Natural killer cell treated with Interleukin-12 subunit alpha and Interleukin-12 subunit beta and Interleukin-15 and Interleukin-18, amount 100 ng/mL, for 72 hours (primary cell): ENCODE results near the gene SIRPA. TPM values are rescaled to one million over a fixed set of nuclear protein-coding genes. Genes with fewer than 3 reads are reported as not detected.
A peak's percentile ranks its signal among the peaks of the same experiment; 100 is the strongest.

Experiments
- ATAC-seq, 2 donors: fragments of 150-1000 bp; cut with Tn5 transposase in 1 of 2; sonication (Bioruptor Pico), chemical (Tn5 transposase) in 1 of 2; 2 replicates each; pipeline ENCODE4 v1.10.0; 2021
- DNase-seq: peaks from one replicate; pipeline ENCODE4 v3.0.0; 2022; ENCODE audit warnings: low spot score
- H3K27ac Mint-ChIP-seq, 2 donors: 1 replicate in 1 of 2; 2 replicates in 1 of 2; pipeline ENCODE4 v1.8.0; 2022; ENCODE audit warnings: mixed read lengths in 2 of 2, mild to moderate bottlenecking in 1 of 2, moderate library complexity in 1 of 2
- H3K27me3 Mint-ChIP-seq, 2 donors: 1 replicate in 1 of 2; 2 replicates in 1 of 2; pipeline ENCODE4 v1.8.0; 2022; ENCODE audit warnings: mixed read lengths in 2 of 2
- H3K36me3 Mint-ChIP-seq: one replicate; pipeline ENCODE4 v1.8.0; 2022; ENCODE audit warnings: mixed read lengths
- H3K4me1 Mint-ChIP-seq, 2 donors: 1 replicate in 1 of 2; 2 replicates in 1 of 2; pipeline ENCODE4 v1.8.0; 2022; ENCODE audit warnings: low read depth in 2 of 2, mixed read lengths in 2 of 2, mild to moderate bottlenecking in 1 of 2
- H3K4me3 Mint-ChIP-seq: one replicate; pipeline ENCODE4 v1.8.0; 2022; ENCODE audit warnings: mixed read lengths
- H3K9me3 Mint-ChIP-seq: 2 replicates; pipeline ENCODE4 v1.8.0; 2022; ENCODE audit warnings: mixed read lengths
- total RNA-seq, 2 donors: library from RNA; stranded (reverse); gene quantifications; one replicate each; pipeline ENCODE4 v1.2.3, GENCODE V29; 2022

SIRPA gene
- total RNA-seq, 2 donors from 2014 or later: 0.14 to 1.0 TPM

DNA sequence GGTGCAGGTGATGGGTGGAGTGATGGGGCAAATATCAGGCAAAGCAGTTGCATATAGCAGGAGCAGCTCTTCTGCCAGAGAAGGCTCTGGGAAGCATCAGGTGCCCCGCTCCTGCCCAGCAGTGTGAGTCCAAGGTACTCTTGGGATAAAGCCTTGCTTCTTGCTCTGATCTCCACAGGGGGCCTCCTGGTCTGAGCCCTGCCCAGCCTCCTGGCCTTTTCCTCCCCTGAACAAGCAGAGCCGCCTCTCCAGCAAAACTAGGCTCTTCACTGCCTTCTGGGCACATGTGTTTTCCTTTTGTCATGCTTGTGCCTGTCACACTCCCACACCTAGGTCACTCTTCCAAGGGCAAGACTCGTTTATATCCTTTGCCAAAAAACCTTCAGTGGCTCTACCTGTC lies 34.3 kb downstream of the SIRPA start:
- Mint-ChIP-seq H3K27me3 (peaks cover 17 to 30% of the 10 kb centered on the region in 2 donors), H3K36me3 (no peaks in the 10 kb centered on the region), H3K4me1 (no peaks in the 10 kb centered on the region), H3K9me3 (no peaks in the 10 kb centered on the region), H3K4me3 (no peak overlapping the region), H3K27ac (no peak overlapping the region)
- DNase-seq (no peak), ATAC-seq (no peak)

DNA sequence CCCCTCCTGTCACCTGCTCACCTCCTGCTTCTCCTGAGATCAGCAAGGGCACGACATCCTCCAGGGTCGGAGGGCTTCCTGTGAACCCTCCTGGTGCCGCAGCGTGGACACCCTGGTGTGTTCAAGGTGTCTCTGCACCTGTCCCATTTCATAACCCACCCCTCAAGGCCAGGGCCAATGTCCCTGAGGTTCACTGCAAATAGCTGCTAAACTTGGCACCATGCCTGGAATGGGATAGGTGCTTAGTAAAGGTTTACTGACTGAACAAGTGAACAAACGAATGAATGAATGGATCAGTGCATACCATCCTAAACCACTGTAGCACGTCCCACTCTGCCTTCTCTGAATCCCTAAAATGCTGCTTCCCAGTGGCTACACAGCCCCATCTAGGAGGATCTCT lies 35.0 kb downstream of the SIRPA start:
- Mint-ChIP-seq H3K4me1 (no peaks in the 10 kb centered on the region), H3K9me3 (no peaks in the 10 kb centered on the region), H3K27me3 (peaks cover 19 to 30% of the 10 kb centered on the region in 2 donors), H3K36me3 (no peaks in the 10 kb centered on the region), H3K4me3 (no peak overlapping the region), H3K27ac (no peak overlapping the region)
- ATAC-seq (no peak), DNase-seq (no peak)

DNA sequence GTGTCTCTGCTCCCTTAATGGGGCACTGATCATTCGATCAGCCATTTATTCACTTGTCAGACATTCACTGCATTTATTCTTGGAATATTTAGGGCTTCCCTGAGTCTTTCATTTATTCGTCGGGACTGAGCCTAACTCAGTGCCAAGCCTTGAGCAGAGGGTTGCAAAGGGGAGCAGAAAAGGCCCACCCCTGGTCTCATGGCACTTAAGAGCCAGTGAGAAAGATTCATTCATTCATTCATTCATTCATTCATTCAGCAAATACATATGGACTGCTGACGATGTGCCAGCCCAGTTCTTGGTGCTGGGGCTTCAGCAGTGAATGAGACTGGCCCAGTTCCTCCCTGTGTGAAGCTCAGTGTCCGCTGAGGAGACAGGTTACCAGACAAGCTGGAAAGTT lies 36.6 kb downstream of the SIRPA start:
- Mint-ChIP-seq H3K36me3 (no peaks in the 10 kb centered on the region), H3K4me3 (no peak overlapping the region), H3K27ac (no peak overlapping the region), H3K4me1 (no peaks in the 10 kb centered on the region), H3K27me3 (peaks cover 17 to 30% of the 10 kb centered on the region in 2 donors), H3K9me3 (no peaks in the 10 kb centered on the region)
- no peak for ATAC-seq
- no peak for DNase-seq

DNA sequence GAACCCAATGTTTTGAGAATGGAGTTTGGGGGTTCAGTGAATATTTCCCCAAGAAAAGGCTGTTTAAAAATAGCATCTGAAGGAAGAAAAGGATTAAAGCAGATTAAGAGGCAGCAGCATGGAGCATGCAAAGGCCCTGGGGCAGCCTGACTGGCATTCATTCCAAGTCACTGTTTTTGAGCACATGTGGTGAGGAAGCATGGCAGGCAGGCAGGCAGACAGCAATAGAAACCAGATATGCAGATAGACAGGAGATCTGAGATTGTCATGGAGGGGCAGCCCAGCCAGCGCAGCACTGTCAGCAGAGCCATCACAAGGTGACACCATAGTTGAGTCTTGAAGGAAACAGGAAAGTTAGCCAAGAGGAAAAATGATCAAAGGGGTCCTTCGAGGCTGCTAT lies 37.8 kb downstream of the SIRPA start:
- ATAC-seq (no peak), DNase-seq (no peak)
- H3K4me3 Mint-ChIP-seq: no peak overlapping the region
- H3K9me3 Mint-ChIP-seq: no peaks in the 10 kb centered on the region
- H3K36me3 Mint-ChIP-seq: no peaks in the 10 kb centered on the region
- no peaks in the 10 kb centered on the region for H3K4me1 Mint-ChIP-seq
- peaks cover 17 to 28% of the 10 kb centered on the region in 2 donors for H3K27me3 Mint-ChIP-seq
- no peak overlapping the region for H3K27ac Mint-ChIP-seq

DNA sequence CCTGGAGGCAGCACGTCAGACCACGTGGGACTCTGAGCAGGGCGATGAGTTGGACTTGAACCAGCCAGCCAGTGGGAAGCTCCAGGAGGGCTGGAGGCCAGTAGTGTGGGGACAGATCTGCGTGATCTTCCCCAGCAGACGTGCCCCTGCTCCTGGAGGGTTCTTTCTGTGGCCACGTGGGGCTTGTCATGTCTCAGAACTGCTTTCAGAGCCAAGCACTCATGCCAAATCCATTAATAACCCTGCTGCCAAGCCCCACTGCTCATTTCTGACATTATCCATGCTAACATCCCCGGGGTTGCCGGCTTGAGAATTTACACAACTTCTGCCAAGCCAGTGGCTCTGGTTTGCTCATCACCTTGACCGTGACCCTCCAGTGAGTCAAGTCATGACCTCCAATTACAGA lies 38.3 kb downstream of the SIRPA start:
- Mint-ChIP-seq H3K27me3 (peaks cover 14 to 23% of the 10 kb centered on the region in 2 donors), H3K36me3 (no peaks in the 10 kb centered on the region), H3K27ac (no peak overlapping the region), H3K4me1 (no peaks in the 10 kb centered on the region), H3K9me3 (no peaks in the 10 kb centered on the region), H3K4me3 (no peak overlapping the region)
- ATAC-seq (no peak), DNase-seq (no peak)

DNA sequence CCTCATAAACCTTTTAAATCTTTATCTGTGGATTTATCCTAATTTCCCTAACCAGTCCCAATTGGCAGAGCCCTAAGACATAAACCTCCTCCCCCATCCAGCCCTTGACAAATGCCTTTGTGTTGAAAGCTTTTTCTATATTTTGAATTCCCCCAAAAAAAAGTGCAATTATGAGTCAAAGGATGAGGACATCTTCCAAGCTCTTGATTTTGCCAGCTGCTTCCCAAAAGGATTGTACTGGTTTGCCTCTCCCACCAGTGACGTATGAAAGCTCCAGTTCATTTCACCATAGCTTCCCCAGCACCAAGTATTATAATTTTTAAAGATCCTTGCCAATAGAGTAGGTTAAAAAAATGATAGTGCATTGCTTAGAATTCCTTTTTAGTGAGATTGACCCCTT lies 38.9 kb downstream of the SIRPA start:
- Mint-ChIP-seq H3K27me3 (peaks cover 12 to 17% of the 10 kb centered on the region in 2 donors), H3K4me3 (no peak overlapping the region), H3K36me3 (no peaks in the 10 kb centered on the region), H3K9me3 (no peaks in the 10 kb centered on the region), H3K4me1 (no peaks in the 10 kb centered on the region), H3K27ac (no peak overlapping the region)
- no peak for DNase-seq
- ATAC-seq: no peak

DNA sequence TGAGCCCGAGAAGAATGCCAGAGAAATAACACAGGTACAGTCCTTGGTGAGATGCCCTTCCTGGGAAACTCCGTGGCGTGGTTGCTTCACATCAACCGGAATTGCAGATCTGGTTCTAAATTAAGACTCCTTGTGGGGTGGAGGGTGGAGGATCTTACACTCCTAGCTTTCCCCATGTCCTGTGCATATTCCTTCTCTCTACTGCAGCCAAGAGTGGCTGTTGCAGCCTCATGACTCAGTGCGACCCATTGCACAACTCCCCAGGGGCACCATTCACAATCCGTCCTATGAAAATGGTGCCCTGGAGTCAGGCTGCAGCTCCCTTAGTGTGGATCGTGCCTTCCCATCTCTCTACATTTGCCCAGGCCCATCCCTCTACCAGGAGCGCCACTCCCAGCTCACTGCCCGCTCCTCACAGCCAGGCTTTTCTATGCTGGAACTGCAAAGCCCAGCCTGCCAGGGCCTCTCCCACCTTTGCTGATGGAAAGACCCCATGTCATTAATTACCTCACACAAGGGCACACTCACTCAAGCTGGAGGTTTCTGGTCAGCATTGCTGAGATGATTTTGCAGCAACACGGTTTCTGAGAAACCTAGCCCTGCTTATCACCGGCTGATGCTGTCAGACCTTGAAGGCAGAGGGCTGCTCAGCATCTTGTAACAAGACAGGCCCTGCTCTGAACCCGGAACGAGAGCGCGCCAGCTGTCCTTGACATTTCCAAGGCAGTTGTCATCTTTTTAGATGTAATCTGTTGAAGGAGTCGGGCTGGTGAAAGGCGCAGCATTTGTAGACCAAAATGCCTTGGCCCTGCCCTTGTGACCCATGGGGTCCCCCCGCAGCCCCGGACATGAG lies 39.7 kb downstream of the SIRPA start:
- Mint-ChIP-seq H3K27ac (no peak overlapping the region), H3K36me3 (no peaks in the 10 kb centered on the region), H3K9me3 (no peaks in the 10 kb centered on the region), H3K4me1 (no peaks in the 10 kb centered on the region), H3K4me3 (no peak overlapping the region), H3K27me3 (peaks cover 11 to 17% of the 10 kb centered on the region in 2 donors)
- no peak for DNase-seq
- peak in 1 of 2 donors; percentile 10 for ATAC-seq

DNA sequence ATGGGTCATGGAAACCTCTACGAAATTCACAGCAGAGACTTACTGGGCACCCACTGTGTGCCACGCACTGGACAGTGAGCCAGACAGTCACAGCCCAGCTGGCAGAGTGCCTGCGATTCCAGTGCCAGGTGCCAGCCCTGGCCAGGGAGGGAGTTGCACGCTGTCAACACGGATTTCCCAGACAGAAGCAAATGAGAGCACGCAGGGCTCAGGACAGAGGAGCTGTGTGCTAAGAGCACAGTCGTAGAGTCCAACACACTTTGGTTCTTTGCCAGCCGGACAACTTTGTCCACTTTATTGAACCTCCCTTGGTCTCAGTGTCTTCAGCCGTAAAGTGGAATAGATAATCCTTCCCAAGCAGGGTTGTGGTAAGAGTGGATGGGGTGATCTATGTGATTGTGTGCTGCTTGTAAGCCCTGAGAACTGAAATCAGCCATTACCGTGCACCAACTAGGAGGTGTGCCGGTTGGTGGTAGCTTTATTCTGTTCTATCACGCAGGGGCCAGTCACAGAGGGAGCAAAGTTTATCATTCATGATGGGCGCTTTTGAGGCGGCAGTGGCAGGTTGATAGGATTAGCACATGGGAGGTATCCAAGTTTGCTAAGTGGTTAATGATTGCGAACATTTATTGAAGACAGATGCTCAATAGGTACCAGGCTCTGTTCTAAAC lies 40.6 kb downstream of the SIRPA start:
- ATAC-seq (no peak), DNase-seq (no peak)
- H3K4me3 Mint-ChIP-seq: no peak overlapping the region
- H3K36me3 Mint-ChIP-seq: no peaks in the 10 kb centered on the region
- peaks cover 11 to 17% of the 10 kb centered on the region in 2 donors for H3K27me3 Mint-ChIP-seq
- no peak overlapping the region for H3K27ac Mint-ChIP-seq
- no peaks in the 10 kb centered on the region for H3K9me3 Mint-ChIP-seq
- no peaks in the 10 kb centered on the region for H3K4me1 Mint-ChIP-seq

DNA sequence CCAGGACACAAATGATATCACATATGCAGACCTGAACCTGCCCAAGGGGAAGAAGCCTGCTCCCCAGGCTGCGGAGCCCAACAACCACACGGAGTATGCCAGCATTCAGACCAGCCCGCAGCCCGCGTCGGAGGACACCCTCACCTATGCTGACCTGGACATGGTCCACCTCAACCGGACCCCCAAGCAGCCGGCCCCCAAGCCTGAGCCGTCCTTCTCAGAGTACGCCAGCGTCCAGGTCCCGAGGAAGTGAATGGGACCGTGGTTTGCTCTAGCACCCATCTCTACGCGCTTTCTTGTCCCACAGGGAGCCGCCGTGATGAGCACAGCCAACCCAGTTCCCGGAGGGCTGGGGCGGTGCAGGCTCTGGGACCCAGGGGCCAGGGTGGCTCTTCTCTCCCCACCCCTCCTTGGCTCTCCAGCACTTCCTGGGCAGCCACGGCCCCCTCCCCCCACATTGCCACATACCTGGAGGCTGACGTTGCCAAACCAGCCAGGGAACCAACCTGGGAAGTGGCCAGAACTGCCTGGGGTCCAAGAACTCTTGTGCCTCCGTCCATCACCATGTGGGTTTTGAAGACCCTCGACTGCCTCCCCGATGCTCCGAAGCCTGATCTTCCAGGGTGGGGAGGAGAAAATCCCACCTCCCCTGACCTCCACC lies 42.2 kb downstream of the SIRPA start:
- Mint-ChIP-seq H3K4me1 (no peaks in the 10 kb centered on the region), H3K36me3 (no peaks in the 10 kb centered on the region), H3K4me3 (no peak overlapping the region), H3K27ac (no peak overlapping the region), H3K27me3 (peaks cover 7 to 8% of the 10 kb centered on the region in 2 donors), H3K9me3 (no peaks in the 10 kb centered on the region)
- ATAC-seq (peak in 1 of 2 donors; percentile 21), DNase-seq (no peak)

DNA sequence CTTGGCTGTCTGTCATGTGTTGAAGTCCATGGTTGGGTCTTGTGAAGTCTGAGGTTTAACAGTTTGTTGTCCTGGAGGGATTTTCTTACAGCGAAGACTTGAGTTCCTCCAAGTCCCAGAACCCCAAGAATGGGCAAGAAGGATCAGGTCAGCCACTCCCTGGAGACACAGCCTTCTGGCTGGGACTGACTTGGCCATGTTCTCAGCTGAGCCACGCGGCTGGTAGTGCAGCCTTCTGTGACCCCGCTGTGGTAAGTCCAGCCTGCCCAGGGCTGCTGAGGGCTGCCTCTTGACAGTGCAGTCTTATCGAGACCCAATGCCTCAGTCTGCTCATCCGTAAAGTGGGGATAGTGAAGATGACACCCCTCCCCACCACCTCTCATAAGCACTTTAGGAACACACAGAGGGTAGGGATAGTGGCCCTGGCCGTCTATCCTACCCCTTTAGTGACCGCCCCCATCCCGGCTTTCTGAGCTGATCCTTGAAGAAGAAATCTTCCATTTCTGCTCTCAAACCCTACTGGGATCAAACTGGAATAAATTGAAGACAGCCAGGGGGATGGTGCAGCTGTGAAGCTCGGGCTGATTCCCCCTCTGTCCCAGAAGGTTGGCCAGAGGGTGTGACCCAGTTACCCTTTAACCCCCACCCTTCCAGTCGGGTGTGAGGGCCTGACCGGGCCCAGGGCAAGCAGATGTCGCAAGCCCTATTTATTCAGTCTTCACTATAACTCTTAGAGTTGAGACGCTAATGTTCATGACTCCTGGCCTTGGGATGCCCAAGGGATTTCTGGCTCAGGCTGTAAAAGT lies 43.5 kb downstream of the SIRPA start:
- Mint-ChIP-seq H3K9me3 (no peaks in the 10 kb centered on the region), H3K27me3 (peaks cover 3 to 6% of the 10 kb centered on the region in 2 donors), H3K4me3 (no peak overlapping the region), H3K36me3 (no peaks in the 10 kb centered on the region), H3K27ac (no peak overlapping the region), H3K4me1 (no peaks in the 10 kb centered on the region)
- no peak for ATAC-seq
- no peak for DNase-seq

DNA sequence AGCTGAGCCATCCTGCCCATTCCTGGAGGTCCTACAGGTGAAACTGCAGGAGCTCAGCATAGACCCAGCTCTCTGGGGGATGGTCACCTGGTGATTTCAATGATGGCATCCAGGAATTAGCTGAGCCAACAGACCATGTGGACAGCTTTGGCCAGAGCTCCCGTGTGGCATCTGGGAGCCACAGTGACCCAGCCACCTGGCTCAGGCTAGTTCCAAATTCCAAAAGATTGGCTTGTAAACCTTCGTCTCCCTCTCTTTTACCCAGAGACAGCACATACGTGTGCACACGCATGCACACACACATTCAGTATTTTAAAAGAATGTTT lies 44.0 kb downstream of the SIRPA start:
- Mint-ChIP-seq H3K9me3 (no peaks in the 10 kb centered on the region), H3K4me3 (no peak overlapping the region), H3K4me1 (no peaks in the 10 kb centered on the region), H3K36me3 (no peaks in the 10 kb centered on the region), H3K27ac (no peak overlapping the region), H3K27me3 (peaks cover 5 to 6% of the 10 kb centered on the region in 2 donors)
- no peak for ATAC-seq
- no peak for DNase-seq

DNA sequence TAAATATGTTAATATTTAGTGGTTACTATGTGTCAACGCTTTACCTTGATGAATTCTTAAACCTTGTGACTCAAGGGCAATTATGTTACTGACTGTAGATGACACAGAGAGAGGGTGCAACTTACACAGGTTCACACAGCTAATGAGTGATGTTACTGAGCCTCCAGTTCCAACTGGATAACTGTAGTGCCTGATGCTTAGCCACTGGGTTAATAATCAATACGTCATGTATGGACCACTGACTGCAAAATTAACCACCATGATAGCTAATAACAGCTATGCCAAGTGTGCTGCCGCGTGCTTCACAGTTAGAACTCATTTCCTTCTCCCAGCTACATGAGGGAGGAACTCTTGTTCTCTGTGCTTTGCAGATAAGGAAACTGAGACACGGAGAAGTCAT lies 45.4 kb downstream of the SIRPA start:
- no peaks in the 10 kb centered on the region for H3K9me3 Mint-ChIP-seq
- no peak for ATAC-seq
- no peak overlapping the region for H3K27ac Mint-ChIP-seq
- no peaks in the 10 kb centered on the region for H3K36me3 Mint-ChIP-seq
- H3K4me1 Mint-ChIP-seq: no peaks in the 10 kb centered on the region
- H3K27me3 Mint-ChIP-seq: peaks cover 9 to 15% of the 10 kb centered on the region in 2 donors
- no peak for DNase-seq
- H3K4me3 Mint-ChIP-seq: no peak overlapping the region

DNA sequence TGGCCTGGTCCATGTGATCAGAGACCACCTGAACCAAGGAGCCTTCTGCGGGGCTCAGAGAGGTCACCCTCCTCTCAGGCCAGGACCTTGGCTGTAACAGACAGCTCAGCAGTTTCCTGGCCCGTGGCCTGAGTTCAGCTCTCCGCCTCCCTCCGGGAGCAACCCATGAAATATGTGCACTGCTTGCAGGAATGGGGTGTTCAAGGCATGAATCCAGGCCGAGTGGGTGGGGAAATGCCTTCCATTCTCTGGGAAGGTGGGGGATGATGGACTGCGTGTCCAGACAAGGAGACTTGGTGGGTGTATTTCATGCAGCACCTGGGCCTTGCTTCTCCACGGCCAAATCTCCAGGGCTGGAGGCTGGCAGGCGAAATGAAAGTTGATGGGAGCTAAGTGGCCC lies 46.0 kb downstream of the SIRPA start:
- no peak for DNase-seq
- H3K9me3 Mint-ChIP-seq: no peaks in the 10 kb centered on the region

More for the DNA sequence above, 46.0 kb downstream of the SIRPA start:
- Mint-ChIP-seq H3K27ac (no peak overlapping the region), H3K27me3 (peaks cover 12 to 15% of the 10 kb centered on the region in 2 donors), H3K36me3 (no peaks in the 10 kb centered on the region), H3K4me3 (no peak overlapping the region), H3K4me1 (no peaks in the 10 kb centered on the region)
- no peak for ATAC-seq
